ENCODE results near the gene RORC. TPM values are rescaled to one million over a fixed set of nuclear protein-coding genes. Genes with fewer than 3 reads are reported as not detected.

The RORC gene
- total and polyA plus RNA-seq, 12 donors, result 0.06 to 15.1 (median 2.9) TPM

- no peak overlapping the region for H3K27ac ChIP-seq
- DNase-seq, result no peak
- no peaks in the 10 kb centered on the region for H3K36me3 ChIP-seq (replicated peaks in 1 of 2)
- H3K4me3 ChIP-seq, result no peak overlapping the region
- no peak for TF ChIP-seq CTCF (IDR thresholded peaks at IDR 0.05)
- no peak for TF ChIP-seq POLR2A (IDR thresholded peaks at IDR 0.05)
- H3K4me1 ChIP-seq (replicated peaks in 1 of 2), result peaks cover 0 to 3% of the 10 kb centered on the region in 2 donors
- no peaks in the 10 kb centered on the region for H3K9me3 ChIP-seq (replicated peaks in 1 of 3)
- intact Hi-C loops (cut with DNase I), result no loop called here
- no peaks in the 10 kb centered on the region for H3K27me3 ChIP-seq
- 62 to 78% (median 67%) methylated on average over 11 to 12 of the region's 12 CpGs for WGBS, 4 donors
Observed at GRCh38 chr1:151815716-151816327, 15.8 kb downstream of the RORC start.

- DNase-seq, result no peak
- 70 to 88% (median 83%) methylated on average over 3 to 8 of the region's 8 CpGs for WGBS, 4 donors
- Histone ChIP-seq H3K27ac (no peak overlapping the region), H3K9me3 (replicated peaks in 1 of 3) (no peaks in the 10 kb centered on the region), H3K4me1 (replicated peaks in 1 of 2) (no peaks in the 10 kb centered on the region), H3K36me3 (replicated peaks in 1 of 2) (no peaks in the 10 kb centered on the region), H3K4me3 (no peak overlapping the region), H3K27me3 (no peaks in the 10 kb centered on the region)
- intact Hi-C loops (cut with DNase I), result no loop called here
- no peak for TF ChIP-seq CTCF (IDR thresholded peaks at IDR 0.05)
- no peak for TF ChIP-seq POLR2A (IDR thresholded peaks at IDR 0.05)
Observed at GRCh38 chr1:151814971-151815545, 16.5 kb downstream of the RORC start.

GRCh38 chr1:151814426-151814825 is 17.2 kb downstream of the RORC start:
- no peak for TF ChIP-seq POLR2A (IDR thresholded peaks at IDR 0.05)
- no peak for TF ChIP-seq CTCF (IDR thresholded peaks at IDR 0.05)
- no peaks in the 10 kb centered on the region for H3K36me3 ChIP-seq (replicated peaks in 1 of 2)
- no peaks in the 10 kb centered on the region for H3K9me3 ChIP-seq (replicated peaks in 1 of 3)
- no peak for DNase-seq
- H3K4me1 ChIP-seq (replicated peaks in 1 of 2), result no peaks in the 10 kb centered on the region
- WGBS, 4 donors, result 77 to 86% (median 84%) methylated on average over 15 of the region's 15 CpGs
- intact Hi-C loops (cut with DNase I), result no loop called here
- H3K4me3 ChIP-seq, result no peak overlapping the region
- no peaks in the 10 kb centered on the region for H3K27me3 ChIP-seq
- no peak overlapping the region for H3K27ac ChIP-seq

GRCh38 chr1:151813271-151813977 is 18.2 kb downstream of the RORC start:
- no peak overlapping the region for H3K27ac ChIP-seq
- H3K9me3 ChIP-seq (replicated peaks in 1 of 3), result no peaks in the 10 kb centered on the region
- intact Hi-C loops (cut with DNase I), result no loop called here
- 82 to 87% (median 83%) methylated on average over 11 to 12 of the region's 12 CpGs for WGBS, 4 donors
- no peaks in the 10 kb centered on the region for H3K4me1 ChIP-seq (replicated peaks in 1 of 2)
- no peaks in the 10 kb centered on the region for H3K36me3 ChIP-seq (replicated peaks in 1 of 2)
- no peak for DNase-seq
- TF ChIP-seq CTCF (IDR thresholded peaks at IDR 0.05), result no peak
- no peaks in the 10 kb centered on the region for H3K27me3 ChIP-seq
- no peak overlapping the region for H3K4me3 ChIP-seq
